HG03342 (cell line): ENCODE measurements around the gene HAPSTR1.
A peak's percentile ranks its signal among the peaks of the same experiment; 100 is the strongest.
"Not testable (repeated sequence)": the region's sequence is repeated elsewhere in the genome, so short reads cannot be mapped to it uniquely, and the experiment has no call there.

Experiments
- ATAC-seq: cut with Tn5 transposase; IDR thresholded peaks from one replicate; pipeline ENCODE4 v1.9.1; 2021; ENCODE audit warnings: mild to moderate bottlenecking, moderate library complexity; ENCODE audit not compliant: unreplicated experiment

The HAPSTR1 gene, protein sequence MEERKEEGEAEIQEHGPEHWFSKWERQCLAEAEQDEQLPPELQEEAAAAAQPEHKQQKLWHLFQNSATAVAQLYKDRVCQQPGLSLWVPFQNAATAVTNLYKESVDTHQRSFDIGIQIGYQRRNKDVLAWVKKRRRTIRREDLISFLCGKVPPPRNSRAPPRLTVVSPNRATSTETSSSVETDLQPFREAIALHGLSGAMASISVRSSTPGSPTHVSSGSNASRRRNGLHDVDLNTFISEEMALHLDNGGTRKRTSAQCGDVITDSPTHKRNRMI

GRCh38 chr16:9090960-9091866, at the start of gene HAPSTR1:
Gene HAPSTR1, plus strand, starts transcription at chr16:9091644. Its CDS starts 401 bp downstream, at chr16:9092045.
- peak; percentile 91 for ATAC-seq

- no peak for ATAC-seq
Observed at GRCh38 chr16:9042533-9042932, 48.9 kb upstream of the HAPSTR1 start.

DNA sequence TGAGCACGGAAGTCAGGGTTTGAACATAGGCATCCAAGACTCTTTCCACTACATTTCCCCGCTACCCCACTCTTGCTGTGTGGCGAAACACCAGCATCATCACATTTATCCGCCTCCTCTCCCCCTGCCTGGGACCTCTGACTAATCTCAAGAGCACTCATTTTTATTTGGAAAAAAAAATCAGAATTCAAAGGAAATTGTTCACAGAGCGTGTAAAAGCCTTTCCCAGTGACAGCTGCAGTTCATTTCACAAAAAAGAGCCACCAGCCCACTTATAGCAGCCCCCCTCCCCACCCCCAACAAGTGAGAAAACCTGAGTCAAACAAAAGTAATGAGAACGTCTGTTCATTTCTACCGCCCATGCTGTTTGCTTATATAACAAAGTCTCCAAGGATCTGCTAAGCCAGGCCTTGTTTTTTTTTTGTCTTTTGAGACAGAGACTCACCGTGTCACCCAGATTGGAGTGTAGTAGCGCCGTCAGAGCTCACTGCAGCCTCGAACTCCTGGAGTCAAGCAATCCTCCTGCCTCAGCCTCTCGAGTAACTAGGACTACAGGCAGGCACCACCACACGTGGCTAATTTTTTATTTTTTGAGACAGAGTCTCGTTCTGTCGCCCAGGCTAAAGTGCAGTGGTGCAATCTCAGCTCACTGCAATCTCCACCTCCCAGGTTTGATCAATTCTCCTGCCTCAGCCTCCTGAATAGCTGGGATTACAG, 48.3 kb upstream of the HAPSTR1 start:
- ATAC-seq = no peak

GRCh38 chr16:9045562-9045961, 45.9 kb upstream of the HAPSTR1 start:
- not testable (repeated sequence) for ATAC-seq

GRCh38 chr16:9046667-9047055, 44.8 kb upstream of the HAPSTR1 start:
- ATAC-seq = no peak

DNA sequence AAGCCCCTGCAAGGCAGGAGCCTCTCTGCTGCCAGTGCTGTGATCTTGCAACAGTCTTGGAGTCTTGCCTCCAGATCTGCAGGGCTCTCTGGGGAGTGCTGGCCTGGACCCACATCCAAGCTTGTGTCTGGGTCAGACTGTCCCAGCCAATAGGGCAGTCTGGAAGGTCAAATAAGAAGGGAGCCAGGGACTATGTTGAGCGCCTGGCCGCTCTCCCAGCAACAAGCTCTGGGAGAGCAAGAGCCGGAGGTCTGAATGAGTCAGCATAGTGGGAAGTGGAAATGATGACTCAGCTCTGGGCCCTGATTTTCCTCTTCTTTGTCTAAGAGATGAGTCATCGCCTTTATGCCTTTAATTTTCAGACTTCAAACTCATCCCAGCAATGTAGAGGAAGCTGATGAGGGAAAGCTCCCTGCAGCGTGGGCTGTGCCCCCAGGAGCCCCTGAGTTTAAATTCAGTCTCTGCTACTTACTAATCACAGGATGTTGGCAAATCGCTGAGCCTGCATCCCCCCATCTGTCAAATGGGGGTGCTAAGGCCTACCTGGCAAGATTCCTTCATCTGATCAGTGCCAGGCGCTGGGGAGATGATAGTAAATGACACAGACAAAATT, 43.6 kb upstream of the HAPSTR1 start:
- peak; percentile 78 for ATAC-seq

DNA sequence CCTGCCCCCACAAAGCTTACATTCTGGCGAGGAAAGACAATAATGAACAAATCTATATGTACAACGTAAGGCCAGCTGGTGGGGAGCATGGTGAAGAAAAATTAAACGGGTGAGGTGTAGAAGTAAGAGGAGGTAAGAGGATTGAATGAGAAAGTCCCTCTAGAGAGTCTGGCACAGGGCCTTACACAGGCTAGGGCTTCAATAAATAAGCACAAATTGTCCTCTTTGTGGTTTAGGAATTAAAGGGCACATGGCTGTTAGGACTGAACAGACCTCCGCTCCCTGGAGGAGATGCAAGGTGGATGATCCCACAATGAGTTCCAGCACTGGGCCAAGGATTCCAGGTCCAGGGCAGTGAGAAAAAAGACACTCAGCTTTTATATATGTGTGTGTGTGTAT, 43.1 kb upstream of the HAPSTR1 start:
- no peak for ATAC-seq

GRCh38 chr16:9049241-9049640, 42.2 kb upstream of the HAPSTR1 start:
- no peak for ATAC-seq

- no peak for ATAC-seq
Observed at GRCh38 chr16:9050102-9050830, 41.2 kb upstream of the HAPSTR1 start.

- no peak for ATAC-seq
Observed at GRCh38 chr16:9053006-9053601, 38.3 kb upstream of the HAPSTR1 start.

DNA sequence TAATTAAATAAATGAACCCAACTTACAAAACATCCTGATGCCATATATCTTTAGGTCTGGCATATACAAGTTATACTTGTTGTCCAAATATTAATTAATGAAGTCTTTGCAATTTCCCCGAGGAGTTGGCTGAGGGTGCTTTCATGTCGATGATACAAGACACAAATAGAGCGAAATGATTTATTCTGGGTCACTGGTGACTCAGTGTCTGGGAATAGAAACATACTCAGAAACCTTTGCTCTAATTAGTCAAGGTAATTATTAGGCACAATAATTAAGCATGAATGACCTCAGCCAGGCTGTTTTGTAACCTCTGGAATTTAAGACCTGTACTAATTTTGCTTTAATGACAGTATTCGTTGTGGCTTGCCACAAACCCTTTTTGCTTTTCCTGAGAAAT, 37.0 kb upstream of the HAPSTR1 start:
- ATAC-seq = no peak

- no peak for ATAC-seq
Observed at GRCh38 chr16:9055115-9055514, 36.3 kb upstream of the HAPSTR1 start.

- no peak for ATAC-seq
Observed at GRCh38 chr16:9055661-9056060, 35.8 kb upstream of the HAPSTR1 start.

DNA sequence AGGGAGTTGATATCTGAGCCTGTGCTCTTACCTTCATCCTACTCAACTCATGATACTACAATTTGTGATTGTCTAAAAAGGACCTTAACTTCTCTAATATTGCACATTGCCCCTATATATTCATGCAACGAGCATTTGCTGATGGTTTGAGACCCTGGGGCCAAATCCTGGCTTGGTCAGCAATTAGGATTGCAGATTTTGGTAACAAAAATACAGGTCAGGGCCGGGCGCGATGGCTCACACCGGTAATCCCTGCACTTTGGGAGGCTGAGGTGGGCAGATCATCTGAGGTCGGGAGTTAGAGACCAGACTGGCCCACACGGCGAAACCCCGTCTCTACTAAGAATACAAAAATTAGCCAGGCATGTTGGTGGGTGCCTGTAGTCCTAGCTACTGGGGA, 35.4 kb upstream of the HAPSTR1 start:
- no peak for ATAC-seq

DNA sequence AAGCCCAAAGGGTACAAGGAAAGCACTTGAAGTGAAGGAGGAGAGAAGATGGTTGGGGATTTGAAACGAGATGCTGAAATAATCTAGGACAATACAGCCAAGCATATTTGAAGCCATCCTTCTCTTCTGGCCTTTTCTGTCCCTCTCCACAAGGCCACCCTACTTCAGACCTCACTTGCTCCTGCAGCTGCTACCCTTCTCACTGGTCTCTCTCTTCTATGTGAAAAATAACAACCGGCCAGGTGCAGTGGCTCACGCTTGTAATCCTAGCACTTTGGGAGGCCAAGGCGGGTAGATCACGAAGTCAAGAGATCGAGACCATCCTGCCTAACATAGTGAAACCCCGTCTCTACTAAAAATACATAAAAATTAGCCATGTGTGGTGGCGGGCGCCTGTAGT, 33.2 kb upstream of the HAPSTR1 start:
- no peak for ATAC-seq

DNA sequence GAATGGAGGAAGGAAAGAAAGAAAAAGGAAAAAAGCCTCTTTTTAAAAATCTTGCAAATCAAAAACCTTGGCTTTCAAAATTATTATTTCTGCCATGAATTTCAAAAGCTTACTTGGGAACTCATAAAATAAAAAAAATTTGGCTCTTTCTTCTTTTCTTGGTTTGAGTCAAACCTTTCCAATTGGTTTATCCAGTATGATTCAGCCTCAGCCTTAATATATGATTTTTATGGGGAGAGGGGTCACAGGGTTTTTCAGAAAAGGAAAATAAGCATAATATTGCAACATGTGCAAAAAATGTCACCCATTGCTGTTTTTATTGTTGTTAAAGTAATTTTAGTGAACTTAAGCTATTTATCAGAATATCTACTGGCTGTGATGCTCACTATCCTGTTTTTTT, 31.2 kb upstream of the HAPSTR1 start:
- ATAC-seq = no peak

GRCh38 chr16:9061358-9061813, 30.1 kb upstream of the HAPSTR1 start:
- peak; percentile 57 for ATAC-seq

- ATAC-seq = no peak
Observed at GRCh38 chr16:9062301-9062700, 29.1 kb upstream of the HAPSTR1 start.

- no peak for ATAC-seq
Observed at GRCh38 chr16:9065077-9065476, 26.4 kb upstream of the HAPSTR1 start.

DNA sequence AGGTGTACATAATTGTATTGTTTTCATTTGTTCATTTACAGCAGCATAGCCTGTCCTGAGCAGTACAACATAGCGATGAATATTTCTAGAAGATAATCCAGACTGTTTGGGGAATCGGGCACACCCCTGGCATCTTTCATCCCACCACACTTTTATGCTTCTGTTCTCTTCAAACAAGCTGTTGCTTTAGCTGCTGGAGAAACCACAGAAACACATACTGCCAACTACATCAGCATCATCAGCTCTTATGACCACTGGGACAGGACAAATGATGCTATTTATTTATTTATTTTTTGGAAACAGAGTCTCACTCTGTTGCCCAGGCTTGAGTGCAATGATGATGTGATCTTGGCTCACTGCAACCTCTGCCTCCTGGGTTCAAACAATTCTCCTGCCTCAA, 22.6 kb upstream of the HAPSTR1 start:
- ATAC-seq = no peak
